Fibroblast of skin of scalp (primary cell): ENCODE results near the gene PUS1.
A peak's percentile ranks its signal among the peaks of the same experiment; 100 is the strongest.

ENCODE experiments used
- DNase-seq: peaks from one replicate; pipeline ENCODE4 v3.0.0-alpha.2; 2013

PUS1 gene

GRCh38 chr12:131916306-131917138, 12.6 kb upstream of the PUS1 start:
- no peak for DNase-seq

DNA sequence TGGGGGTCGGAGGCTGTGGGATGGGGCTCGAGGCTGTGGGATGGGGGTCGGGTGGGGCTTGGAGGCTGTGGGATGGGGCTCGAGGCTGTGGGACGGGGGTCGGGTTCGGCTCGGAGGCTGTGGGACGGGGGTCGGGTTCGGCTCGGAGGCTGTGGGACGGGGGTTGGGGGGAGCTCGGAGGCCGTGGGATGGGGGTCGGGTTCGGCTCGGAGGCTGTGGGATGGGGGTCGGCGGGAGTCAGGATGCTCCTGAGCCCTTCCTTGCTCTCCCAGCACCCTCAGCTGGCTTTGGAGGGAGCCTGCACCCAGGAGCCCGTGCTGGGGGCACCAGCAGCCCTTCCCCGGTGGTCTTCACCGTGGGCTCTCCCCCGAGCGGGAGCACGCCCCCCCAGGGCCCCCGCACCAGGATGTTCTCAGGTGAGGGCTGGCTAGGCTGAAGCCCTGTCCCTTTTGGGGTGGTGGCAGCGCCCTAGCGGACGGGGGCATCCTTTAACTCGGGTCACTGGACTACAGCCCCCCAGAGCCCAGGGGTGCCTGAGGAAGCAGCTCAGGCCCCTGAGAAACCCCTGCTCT, 11.9 kb upstream of the PUS1 start:
- DNase-seq: no peak

- DNase-seq: no peak
These were observed 11.3 kb upstream of the PUS1 start for GRCh38 chr12:131917711-131918306.

DNA sequence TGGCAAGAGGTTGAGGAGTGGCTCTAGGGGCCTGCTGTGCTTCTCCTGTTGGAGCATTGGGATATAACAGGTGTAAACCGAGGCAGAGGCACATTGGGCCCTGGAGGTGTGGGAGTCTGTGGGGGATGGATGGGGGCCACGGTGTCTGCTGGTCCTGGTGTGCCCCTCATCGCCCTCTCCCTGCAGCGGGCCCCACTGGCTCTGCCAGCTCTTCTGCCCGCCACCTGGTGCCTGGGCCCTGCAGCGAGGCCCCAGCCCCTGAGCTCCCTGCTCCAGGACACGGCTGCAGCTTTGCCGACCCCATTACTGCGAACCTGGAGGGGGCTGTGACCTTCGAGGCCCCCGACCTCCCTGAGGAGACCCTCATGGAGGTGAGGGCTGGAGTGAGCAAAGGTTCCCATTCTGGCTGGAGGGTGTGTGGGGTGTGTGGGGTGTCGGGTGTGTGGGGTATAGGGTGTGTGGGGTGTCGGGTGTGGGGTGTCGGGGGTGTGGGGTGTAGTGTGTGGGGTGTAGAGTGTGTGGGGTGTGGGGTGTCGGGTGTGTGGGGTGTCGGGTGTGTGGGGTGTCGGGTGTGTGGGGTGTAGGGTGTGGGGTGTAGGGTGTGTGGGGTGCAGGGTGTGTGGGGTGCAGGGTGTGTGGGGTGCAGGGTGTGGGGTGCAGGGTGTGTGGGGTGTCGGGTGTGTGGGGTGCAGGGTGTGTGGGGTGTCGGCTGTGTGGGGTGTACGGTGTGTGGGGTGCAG, 10.6 kb upstream of the PUS1 start:
- DNase-seq: no peak

DNA sequence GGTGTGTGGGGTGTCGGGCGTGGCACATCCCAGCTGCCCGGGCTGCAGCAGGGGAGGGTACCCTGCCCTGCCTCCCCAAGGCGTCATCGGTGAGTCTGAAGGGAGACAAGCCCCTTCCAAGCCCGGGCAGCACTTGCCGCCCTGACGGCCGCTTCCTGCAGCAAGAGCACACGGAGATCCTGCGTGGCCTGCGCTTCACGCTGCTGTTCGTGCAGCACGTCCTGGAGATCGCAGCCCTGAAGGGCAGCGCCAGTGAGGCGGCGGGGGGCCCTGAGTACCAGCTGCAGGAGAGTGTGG, 10.1 kb upstream of the PUS1 start:
- no peak for DNase-seq

DNA sequence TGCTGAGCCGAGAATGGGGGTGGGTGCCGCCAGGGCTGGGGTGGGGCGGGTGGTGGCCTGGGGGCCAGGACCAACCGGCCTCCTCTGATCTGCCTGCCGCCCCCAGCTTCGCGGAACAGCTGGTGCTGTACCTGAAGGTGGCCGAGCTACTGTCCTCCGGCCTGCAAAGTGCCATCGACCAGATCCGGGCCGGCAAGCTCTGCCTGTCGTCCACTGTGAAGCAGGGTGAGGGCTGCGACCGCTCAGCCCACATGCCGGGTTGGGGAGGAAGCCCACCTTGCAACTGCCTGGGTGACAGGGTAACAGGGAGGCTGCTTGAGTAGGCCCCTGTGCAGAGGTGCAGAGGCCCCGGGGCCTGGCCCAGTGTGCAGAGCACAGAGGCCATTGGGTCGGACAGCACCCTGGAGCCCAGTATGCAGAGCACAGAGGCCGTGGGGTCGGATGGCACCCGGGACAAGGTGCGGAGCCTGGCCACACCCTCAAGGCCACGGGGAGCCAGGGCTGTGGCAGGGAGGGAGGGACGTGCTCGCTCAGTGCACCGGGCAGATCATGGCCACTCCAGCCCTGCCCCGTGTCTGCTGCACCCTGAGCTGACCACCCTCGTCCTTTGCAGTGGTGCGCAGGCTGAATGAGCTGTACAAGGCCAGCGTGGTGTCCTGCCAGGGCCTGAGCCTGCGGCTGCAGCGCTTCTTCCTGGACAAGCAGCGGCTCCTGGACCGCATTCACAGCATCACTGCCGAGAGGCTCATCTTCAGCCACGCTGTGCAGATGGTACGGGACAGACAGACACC, 9.5 kb upstream of the PUS1 start:
- DNase-seq: no peak

DNA sequence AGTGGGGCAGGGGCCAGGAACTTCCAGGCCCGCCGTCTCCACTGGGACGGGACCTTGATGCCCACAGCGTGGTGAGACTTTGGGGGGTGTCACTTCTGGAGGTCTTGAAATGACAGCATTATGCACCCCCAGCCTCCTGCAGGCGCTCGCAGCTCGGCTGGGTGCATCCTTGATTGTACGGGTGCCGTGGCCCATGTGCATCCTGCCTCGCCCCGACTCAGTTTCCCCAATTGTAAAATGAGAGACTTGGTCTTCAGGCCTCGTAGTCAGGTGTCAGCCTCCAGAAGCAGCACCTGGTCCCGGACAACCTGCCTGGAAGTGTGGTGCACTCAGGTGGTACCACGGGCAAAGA, 8.9 kb upstream of the PUS1 start:
- no peak for DNase-seq

DNA sequence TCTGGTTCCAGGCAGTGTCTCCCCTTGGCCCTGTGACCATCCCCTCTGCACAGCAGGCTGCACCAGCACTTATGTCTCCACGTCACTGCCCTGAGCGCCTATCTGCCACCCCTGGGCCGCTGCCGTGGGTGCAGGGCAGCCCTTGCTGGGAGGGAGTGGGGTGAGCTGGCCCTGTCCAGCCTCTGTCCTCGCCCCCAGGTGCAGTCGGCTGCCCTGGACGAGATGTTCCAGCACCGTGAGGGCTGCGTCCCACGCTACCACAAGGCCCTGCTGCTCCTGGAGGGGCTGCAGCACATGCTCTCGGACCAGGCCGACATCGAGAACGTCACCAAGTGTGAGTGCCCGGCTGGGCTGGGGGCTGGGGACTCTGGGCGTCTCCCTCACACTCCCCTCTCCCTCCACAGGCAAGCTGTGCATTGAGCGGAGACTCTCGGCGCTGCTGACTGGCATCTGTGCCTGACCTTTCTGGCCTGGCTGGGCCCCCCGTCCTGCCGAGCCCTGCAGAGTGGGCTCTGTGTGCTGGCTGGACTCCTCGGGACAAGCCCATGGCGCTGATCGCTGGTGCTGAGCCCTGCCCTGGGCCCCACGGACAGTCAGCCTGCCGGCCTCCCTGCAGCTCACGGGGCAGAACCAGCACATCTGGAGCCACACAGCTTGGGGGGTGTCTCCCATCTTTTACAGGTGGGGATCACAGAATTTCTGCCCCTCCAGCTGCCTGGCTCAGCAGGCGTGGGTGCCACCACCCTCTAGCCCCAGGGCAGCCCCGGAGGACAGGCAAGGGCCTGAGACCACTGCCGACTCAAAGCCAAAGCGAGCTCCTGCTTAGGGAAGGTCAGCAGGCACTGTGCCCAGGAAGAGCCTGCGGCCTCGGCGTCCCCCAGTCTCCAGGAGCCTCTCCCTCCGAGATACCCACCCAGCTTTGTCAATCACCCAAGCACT, 7.9 kb upstream of the PUS1 start:
- no peak for DNase-seq

DNA sequence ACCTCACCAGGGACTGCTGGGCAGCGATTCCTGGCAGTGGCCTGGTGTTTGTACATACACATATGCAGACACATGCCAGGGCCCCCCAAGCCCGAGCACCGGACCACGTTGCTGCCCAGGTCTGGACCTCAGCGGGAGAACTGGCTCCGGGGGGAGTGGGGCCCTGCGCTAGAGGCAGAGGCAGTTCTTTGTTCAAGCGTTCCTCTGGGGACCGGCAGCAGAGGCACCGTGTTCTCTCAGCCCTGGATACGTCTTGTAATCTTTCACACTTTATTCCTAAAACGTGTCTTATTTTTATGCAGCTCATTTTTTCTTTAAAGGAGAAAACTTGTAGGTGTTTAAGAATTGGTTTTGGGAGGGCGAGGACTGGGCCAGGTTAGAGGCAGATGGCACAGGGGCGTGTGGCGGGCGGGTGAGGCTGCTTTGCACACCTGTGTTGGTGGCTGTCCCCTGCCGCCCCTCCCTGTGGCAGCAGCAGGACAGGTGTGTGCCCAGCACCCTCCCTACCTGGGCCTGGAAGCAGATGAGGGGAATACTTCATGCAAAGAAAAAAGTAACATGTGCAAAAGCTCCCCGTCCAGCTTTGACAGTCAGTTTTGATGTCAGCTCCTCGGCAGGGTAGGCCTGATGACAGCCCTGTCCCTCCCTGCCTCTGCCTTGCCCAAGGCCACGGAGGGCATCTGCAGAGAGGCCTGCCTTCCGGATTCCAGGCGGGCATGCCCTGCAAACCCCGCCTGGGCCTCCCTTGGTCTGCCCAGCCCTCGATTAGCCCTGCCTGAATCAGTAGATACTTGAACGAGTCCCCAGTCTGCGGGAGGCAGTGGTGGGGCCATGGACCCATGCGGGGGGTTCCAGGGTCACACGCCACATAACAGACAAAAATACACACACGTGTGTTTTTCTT, 7.0 kb upstream of the PUS1 start:
- no peak for DNase-seq

DNA sequence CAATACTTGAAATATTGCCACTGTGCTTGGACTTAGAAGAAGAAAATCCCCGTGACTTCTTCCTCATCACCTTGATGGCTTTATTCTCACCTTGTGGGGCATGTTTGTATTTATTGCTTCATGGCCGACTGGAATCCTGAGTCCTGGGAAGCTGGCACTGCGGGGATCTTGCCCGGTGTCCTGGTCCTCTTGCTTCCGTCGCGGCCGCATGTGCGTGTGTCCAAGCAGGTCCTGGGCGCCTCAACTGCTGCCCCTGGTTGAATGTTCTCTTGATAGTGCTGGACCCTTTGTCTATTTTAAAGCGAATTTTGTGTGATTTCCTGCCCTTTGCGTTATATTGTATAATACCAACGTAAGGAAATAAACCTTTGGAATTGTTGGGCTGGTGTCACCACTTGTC, 6.3 kb upstream of the PUS1 start:
- DNase-seq: no peak

DNA sequence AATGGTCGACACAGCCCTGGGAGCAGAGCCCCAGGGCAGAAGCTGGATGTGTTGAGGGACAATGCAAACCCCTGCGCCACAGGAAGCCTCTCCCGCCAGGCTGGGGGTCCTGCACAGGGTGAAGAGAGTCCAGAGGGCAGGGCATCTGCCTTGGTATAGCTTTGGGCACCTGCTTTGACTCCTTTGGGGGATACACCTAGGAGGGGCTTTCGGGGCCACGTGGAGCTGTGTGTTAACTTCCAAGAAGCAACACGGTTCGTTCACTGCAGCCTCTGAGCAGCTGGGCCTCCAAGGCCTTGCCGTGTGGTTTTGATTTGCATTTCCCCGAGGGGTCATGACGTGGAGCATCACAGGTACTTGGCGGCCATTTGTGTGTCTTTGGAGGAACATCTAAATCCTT, 5.8 kb upstream of the PUS1 start:
- no peak for DNase-seq

DNA sequence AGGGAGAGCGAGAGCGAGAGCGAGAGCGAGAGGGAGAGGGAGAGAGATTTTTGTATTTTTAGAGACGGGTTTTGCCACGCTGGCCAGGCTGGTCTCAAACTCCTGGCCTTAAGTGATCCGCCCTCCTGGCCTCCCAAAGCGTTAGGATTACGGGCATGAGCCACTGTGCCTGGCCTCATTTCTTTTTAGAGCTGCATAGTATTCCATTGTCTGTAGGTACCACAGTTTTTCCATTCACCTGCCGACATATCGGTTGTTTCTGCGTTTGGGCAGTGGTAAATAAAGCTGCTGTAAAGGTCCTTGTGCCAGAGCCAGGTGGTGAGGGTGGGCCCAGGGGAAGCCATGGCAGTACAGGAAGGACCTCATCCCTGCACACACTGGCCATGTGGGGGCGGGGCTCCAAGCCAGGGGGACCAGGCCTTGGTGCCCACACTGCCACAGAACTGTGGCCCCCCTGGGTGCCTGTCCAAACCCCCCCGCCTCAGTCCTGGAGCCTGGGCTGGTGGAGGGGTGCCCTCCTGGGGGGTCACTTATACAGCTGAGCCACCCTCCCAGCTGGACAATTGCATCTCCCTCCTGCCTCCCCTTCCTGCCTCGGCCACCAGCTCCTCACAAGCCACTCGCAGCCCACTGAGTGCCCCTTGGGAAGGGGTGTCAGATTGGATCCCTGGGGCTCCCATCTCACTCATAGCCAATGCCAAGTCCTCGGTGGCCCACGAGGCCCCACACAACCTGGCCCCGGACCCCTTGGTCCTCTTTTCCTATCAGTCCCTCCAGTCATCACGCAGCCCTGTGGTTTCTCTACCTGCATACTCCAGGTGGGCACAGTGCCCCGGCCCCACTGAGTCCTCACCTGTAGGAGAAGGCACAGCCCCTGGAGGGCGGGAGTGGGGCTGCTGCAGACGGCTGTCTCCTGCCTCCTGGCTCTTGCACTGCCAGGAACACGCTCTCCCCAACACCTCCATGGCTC, 1.7 kb upstream of the PUS1 start:
- DNase-seq: no peak

GRCh38 chr12:131928080-131928710, 881 bp upstream of the PUS1 start:
- DNase-seq: peak; percentile 25

GRCh38 chr12:131929581-131930456, 743 bp downstream of the PUS1 start:
- DNase-seq: no peak

DNA sequence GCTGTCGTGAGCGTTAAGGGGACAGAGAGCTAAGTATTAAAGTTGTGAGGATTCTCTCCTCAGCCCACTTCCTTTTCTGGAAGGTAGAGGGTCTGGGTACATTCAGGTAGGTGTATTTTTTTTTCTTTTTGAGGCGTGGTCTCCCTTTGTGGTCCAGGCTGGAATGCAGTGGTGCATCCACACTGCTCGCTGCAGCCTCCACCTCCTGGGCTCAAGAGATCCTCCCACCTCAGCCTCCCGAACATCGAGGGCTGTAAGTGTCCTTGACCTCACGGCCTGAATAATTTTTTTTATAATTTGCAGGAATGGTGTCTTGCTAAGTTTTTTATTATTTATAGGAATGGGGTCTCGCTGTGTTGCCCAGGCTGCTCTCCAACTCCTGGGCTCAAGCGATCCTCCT, 1.4 kb downstream of the PUS1 start:
- DNase-seq: no peak

DNA sequence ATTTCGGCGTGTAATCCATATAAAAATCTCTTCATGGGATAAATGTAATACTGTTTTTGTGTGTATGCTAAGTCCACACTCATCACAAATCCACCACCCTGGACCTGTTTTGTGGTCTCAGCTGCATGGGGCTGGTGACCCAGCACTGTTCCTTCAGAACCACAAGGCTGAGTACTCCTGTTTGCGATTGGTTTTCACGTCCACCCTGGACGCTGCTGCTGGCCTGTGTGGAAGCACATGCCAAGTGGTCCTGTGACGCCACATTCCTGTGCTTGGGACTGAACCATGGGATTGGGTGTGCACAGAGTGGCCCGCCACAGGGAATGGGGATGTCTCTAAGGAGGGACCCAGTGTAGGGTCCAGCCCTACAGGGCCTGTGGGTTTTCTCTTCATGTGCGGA, 4.3 kb downstream of the PUS1 start:
- DNase-seq: no peak

- no peak for DNase-seq
These were observed 5.5 kb downstream of the PUS1 start for GRCh38 chr12:131934535-131934934.

- DNase-seq: no peak
These were observed 9.0 kb downstream of the PUS1 start for GRCh38 chr12:131938082-131938481.
